ENCODE measurements around the gene SEC23A. TPM values are rescaled to one million over a fixed set of nuclear protein-coding genes. Genes with fewer than 3 reads are reported as not detected.
"Not testable (repeated sequence)": the region's sequence is repeated elsewhere in the genome, so short reads cannot be mapped to it uniquely, and the experiment has no call there.

SEC23A gene
- total RNA-seq, 1 donor from 2014 or later = 86.0 TPM

- ATAC-seq = no peak
- intact Hi-C loops (cut with DNase I) = no loop called here
- DNase-seq (ENCODE audit: missing footprints) = no peak
These were observed 62.5 kb downstream of the SEC23A start for GRCh38 chr14:39040529-39040928.

GRCh38 chr14:39038542-39038941 is 64.5 kb downstream of the SEC23A start:
- DNase-seq (ENCODE audit: missing footprints) = no peak
- intact Hi-C loops (cut with DNase I) = no loop called here
- ATAC-seq = no peak

- ATAC-seq (no peak), DNase-seq (ENCODE audit: missing footprints) (no peak)
- intact Hi-C loops (cut with DNase I) = no loop called here
These were observed 66.3 kb downstream of the SEC23A start for GRCh38 chr14:39036760-39037159.

GRCh38 chr14:39035336-39035735 is 67.7 kb downstream of the SEC23A start:
- ATAC-seq = no peak
- DNase-seq (ENCODE audit: missing footprints) = no peak
- intact Hi-C loops (cut with DNase I) = no loop called here

- DNase-seq (ENCODE audit: missing footprints) = no peak
- intact Hi-C loops (cut with DNase I) = no loop called here
- no peak for ATAC-seq
These were observed 68.3 kb downstream of the SEC23A start for GRCh38 chr14:39034481-39035296.

GRCh38 chr14:39033371-39033770 is 69.7 kb downstream of the SEC23A start:
- no peak for ATAC-seq
- intact Hi-C loops (cut with DNase I) = no loop called here
- DNase-seq (ENCODE audit: missing footprints) = no peak

- DNase-seq (ENCODE audit: missing footprints) = no peak
- intact Hi-C loops (cut with DNase I) = no loop called here
- no peak for ATAC-seq
These were observed 72.8 kb downstream of the SEC23A start for GRCh38 chr14:39030209-39030608.

GRCh38 chr14:39029789-39030188 is 73.2 kb downstream of the SEC23A start:
- intact Hi-C loops (cut with DNase I) = no loop called here
- ATAC-seq (no peak), DNase-seq (ENCODE audit: missing footprints) (no peak)

- DNase-seq (ENCODE audit: missing footprints) = no peak
- intact Hi-C loops (cut with DNase I) = no loop called here
- ATAC-seq = no peak
These were observed 74.4 kb downstream of the SEC23A start for GRCh38 chr14:39028620-39029019.

- DNase-seq (ENCODE audit: missing footprints) (no peak), ATAC-seq (no peak)
- intact Hi-C loops (cut with DNase I) = no loop called here
These were observed 77.0 kb downstream of the SEC23A start for GRCh38 chr14:39025810-39026627.

- intact Hi-C loops (cut with DNase I) = no loop called here
- no peak for ATAC-seq
- DNase-seq (ENCODE audit: missing footprints) = no peak
These were observed 77.7 kb downstream of the SEC23A start for GRCh38 chr14:39025250-39025809.

GRCh38 chr14:39023939-39024871 is 78.8 kb downstream of the SEC23A start:
- DNase-seq (ENCODE audit: missing footprints) = no peak
- no peak for ATAC-seq
- intact Hi-C loops (cut with DNase I) = no loop called here

- ATAC-seq; DNase-seq (ENCODE audit: missing footprints); intact Hi-C loops (cut with DNase I): not testable (repeated sequence)
These were observed 85.7 kb downstream of the SEC23A start for GRCh38 chr14:39017096-39018016.

GRCh38 chr14:39016733-39017095 is 86.3 kb downstream of the SEC23A start:
- intact Hi-C loops (cut with DNase I) = no loop called here
- ATAC-seq (no peak), DNase-seq (ENCODE audit: missing footprints) (no peak)

- no peak for DNase-seq (ENCODE audit: missing footprints)
- no peak for ATAC-seq
- intact Hi-C loops (cut with DNase I) = loop anchor here (2.0 kb wide), 1 partner anchor 1113 kb away; no protein-coding TSS in a partner anchor
These were observed 87.0 kb downstream of the SEC23A start for GRCh38 chr14:39015964-39016577.

- no peak for ATAC-seq
- DNase-seq (ENCODE audit: missing footprints) = no peak
- intact Hi-C loops (cut with DNase I) = loop anchor here (2.0 kb wide), 1 partner anchor 1113 kb away; no protein-coding TSS in a partner anchor
These were observed 87.6 kb downstream of the SEC23A start for GRCh38 chr14:39015360-39015961.

- intact Hi-C loops (cut with DNase I) = loop anchor here (2.0 to 5.0 kb wide), 3 partner anchors 137 to 1112 kb away; no protein-coding TSS in a partner anchor
- ATAC-seq (no peak), DNase-seq (ENCODE audit: missing footprints) (no peak)
These were observed 88.6 kb downstream of the SEC23A start for GRCh38 chr14:39014460-39014859.

Data from Right ventricle myocardium inferior (tissue), 1 donor.